Loucy (cell line): ENCODE measurements around the gene TRAPPC1.

Experiments used
- H2AFZ ChIP-seq: fragments of 200-600 bp; sonication (generic); 2 replicates; pipeline ENCODE4 v1.6.0; 2016; ENCODE audit warnings: antibody characterized with exemption, mild to moderate bottlenecking, low read length, moderate library complexity
- H3F3A ChIP-seq: fragments of 200-600 bp; 2 replicates; pipeline ENCODE4 v1.6.0; 2016; ENCODE audit warnings: antibody characterized with exemption, low read depth, mild to moderate bottlenecking
- H3K27me3 ChIP-seq: fragments of 200-600 bp; sonication (generic); 2 replicates; pipeline ENCODE4 v1.6.1; 2014; ENCODE audit warnings: low read length, mild to moderate bottlenecking; ENCODE audit not compliant: insufficient read depth, poor library complexity, severe bottlenecking
- H3K36me3 ChIP-seq: fragments of 200-600 bp; sonication (generic); 2 replicates; pipeline ENCODE4 v1.6.1; 2016; ENCODE audit warnings: low read length; ENCODE audit not compliant: insufficient read depth
- H3K4me1 ChIP-seq: fragments of 200-600 bp; sonication (generic); 2 replicates; pipeline ENCODE4 v1.5.1; 2014; ENCODE audit warnings: low read length, mild to moderate bottlenecking; ENCODE audit not compliant: insufficient read depth, poor library complexity, severe bottlenecking
- H3K4me2 ChIP-seq: fragments of 200-600 bp; sonication (generic); 2 replicates; pipeline ENCODE4 v1.6.0; 2014; ENCODE audit warnings: antibody characterized with exemption, low read length, low read depth, mild to moderate bottlenecking; ENCODE audit not compliant: poor library complexity, severe bottlenecking
- H3K4me3 ChIP-seq: fragments of 200-600 bp; sonication (generic); 2 replicates; pipeline ENCODE4 v1.5.1; 2014; ENCODE audit warnings: low read length, mild to moderate bottlenecking, mixed read lengths; ENCODE audit not compliant: poor library complexity, severe bottlenecking
- H3K79me2 ChIP-seq: fragments of 200-600 bp; sonication (generic); 2 replicates; pipeline ENCODE4 v1.6.1; 2014; ENCODE audit warnings: low read length; ENCODE audit not compliant: insufficient read depth
- H3K9ac ChIP-seq: fragments of 200-600 bp; sonication (generic); 2 replicates; pipeline ENCODE4 v1.6.0; 2014; ENCODE audit warnings: mild to moderate bottlenecking, low read depth, low read length, moderate library complexity; ENCODE audit not compliant: poor library complexity, severe bottlenecking
- H3K9me2 ChIP-seq: fragments of 200-600 bp; sonication (generic); replicated peaks from 2 replicates; pipeline ENCODE4 v1.6.1; 2016; ENCODE audit warnings: low read depth, low read length, mixed read lengths
- H3K9me3 ChIP-seq: fragments of 200-600 bp; sonication (generic); 2 replicates; pipeline ENCODE4 v1.6.1; 2014; ENCODE audit warnings: mild to moderate bottlenecking, antibody characterized with exemption, low read length, low read depth; ENCODE audit not compliant: insufficient read depth
- H4K20me1 ChIP-seq: fragments of 200-600 bp; sonication (generic); 2 replicates; pipeline ENCODE4 v1.6.0; 2014; ENCODE audit warnings: antibody characterized with exemption, low read length, mild to moderate bottlenecking; ENCODE audit not compliant: insufficient read depth, poor library complexity, severe bottlenecking
- CTCF ChIP-seq: fragments of 200-600 bp; sonication (generic); conservative IDR thresholded peaks from 2 replicates; pipeline ENCODE4 v1.5.1; 2014; ENCODE audit warnings: mild to moderate bottlenecking, antibody characterized with exemption, low read length
- EZH2phosphoT487 ChIP-seq: fragments of 200-600 bp; IDR thresholded peaks from 2 replicates; pipeline ENCODE4 v1.6.1; 2018; ENCODE audit warnings: antibody characterized with exemption, mild to moderate bottlenecking, moderate library complexity, borderline replicate concordance

The TRAPPC1 gene

GRCh38 chr17:7931709-7932482 lies at the start of gene TRAPPC1, which contains the start of gene CNTROB:
Gene TRAPPC1 (minus strand): TSS chr17:7931946. CDS start chr17:7931829, 117 bp downstream.
Gene CNTROB (plus strand): TSS chr17:7932206. CDS start chr17:7933080, 874 bp downstream.
- Histone ChIP-seq H4K20me1 (peaks cover 22% of the 10 kb centered on the region), H3K4me3 (peak within 1 kb of the TSS; percentile 86), H3K4me1 (peaks cover 40% of the 10 kb centered on the region), H3K36me3 (peaks cover 5% of the 10 kb centered on the region; the same call in 1 of the 2 replicates), H3K9me3 (no peaks in the 10 kb centered on the region), H2AFZ (peak within 1 kb of the TSS; percentile 82), H3K9me2 (no peaks in the 10 kb centered on the region), H3K4me2 (peak within 1 kb of the TSS; percentile 96), H3K9ac (peak within 1 kb of the TSS; percentile 93), H3K79me2 (peaks cover 60% of the 10 kb centered on the region), H3F3A (no peaks in the 10 kb centered on the region), H3K27me3 (no peaks in the 10 kb centered on the region)
- TF ChIP-seq CTCF (no peak), EZH2phosphoT487 (no peak)

GRCh38 chr17:7977805-7978204 lies 46.1 kb upstream of the TRAPPC1 start:
- no peaks in the 10 kb centered on the region for H3K9me2 ChIP-seq
- H3K9ac ChIP-seq: no peak overlapping the region
- no peak overlapping the region for H3K4me2 ChIP-seq
- no peaks in the 10 kb centered on the region for H3K27me3 ChIP-seq
- no peaks in the 10 kb centered on the region for H3K36me3 ChIP-seq
- no peak overlapping the region for H3K4me3 ChIP-seq
- H3K79me2 ChIP-seq: no peaks in the 10 kb centered on the region
- no peaks in the 10 kb centered on the region for H4K20me1 ChIP-seq
- TF ChIP-seq EZH2phosphoT487 (no peak), CTCF (no peak)
- no peaks in the 10 kb centered on the region for H3F3A ChIP-seq
- H3K9me3 ChIP-seq: peaks cover 17% of the 10 kb centered on the region
- H3K4me1 ChIP-seq: no peaks in the 10 kb centered on the region
- H2AFZ ChIP-seq: no peak overlapping the region

- H3K36me3 ChIP-seq: no peaks in the 10 kb centered on the region
Observed at GRCh38 chr17:7977039-7977438, 45.3 kb upstream of the TRAPPC1 start.

More at GRCh38 chr17:7977039-7977438, 45.3 kb upstream of the TRAPPC1 start:
- H3F3A ChIP-seq: no peaks in the 10 kb centered on the region
- H3K9ac ChIP-seq: no peak overlapping the region
- TF ChIP-seq CTCF (no peak), EZH2phosphoT487 (no peak)
- H3K27me3 ChIP-seq: no peaks in the 10 kb centered on the region
- H3K4me2 ChIP-seq: no peak overlapping the region
- H2AFZ ChIP-seq: no peak overlapping the region
- peaks cover 17% of the 10 kb centered on the region for H3K9me3 ChIP-seq
- no peaks in the 10 kb centered on the region for H3K79me2 ChIP-seq
- H3K4me3 ChIP-seq: no peak overlapping the region
- no peaks in the 10 kb centered on the region for H4K20me1 ChIP-seq
- H3K9me2 ChIP-seq: no peaks in the 10 kb centered on the region
- no peaks in the 10 kb centered on the region for H3K4me1 ChIP-seq
